HG03139 (cell line): ENCODE data around the gene OR2AE1.
"Not testable (repeated sequence)": the region's sequence is repeated elsewhere in the genome, so short reads cannot be mapped to it uniquely, and the experiment has no call there.

Experiments
- ATAC-seq: cut with Tn5 transposase; IDR thresholded peaks from one replicate; pipeline ENCODE4 v1.9.1; 2021; ENCODE audit not compliant: unreplicated experiment

The OR2AE1 gene, protein sequence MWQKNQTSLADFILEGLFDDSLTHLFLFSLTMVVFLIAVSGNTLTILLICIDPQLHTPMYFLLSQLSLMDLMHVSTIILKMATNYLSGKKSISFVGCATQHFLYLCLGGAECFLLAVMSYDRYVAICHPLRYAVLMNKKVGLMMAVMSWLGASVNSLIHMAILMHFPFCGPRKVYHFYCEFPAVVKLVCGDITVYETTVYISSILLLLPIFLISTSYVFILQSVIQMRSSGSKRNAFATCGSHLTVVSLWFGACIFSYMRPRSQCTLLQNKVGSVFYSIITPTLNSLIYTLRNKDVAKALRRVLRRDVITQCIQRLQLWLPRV

GRCh38 chr7:99876933-99877332, at the start of gene OR2AE1:
Gene OR2AE1 (minus strand): TSS chr7:99877033. CDS start chr7:99877033, 0 bp downstream.
- ATAC-seq, result no peak

DNA sequence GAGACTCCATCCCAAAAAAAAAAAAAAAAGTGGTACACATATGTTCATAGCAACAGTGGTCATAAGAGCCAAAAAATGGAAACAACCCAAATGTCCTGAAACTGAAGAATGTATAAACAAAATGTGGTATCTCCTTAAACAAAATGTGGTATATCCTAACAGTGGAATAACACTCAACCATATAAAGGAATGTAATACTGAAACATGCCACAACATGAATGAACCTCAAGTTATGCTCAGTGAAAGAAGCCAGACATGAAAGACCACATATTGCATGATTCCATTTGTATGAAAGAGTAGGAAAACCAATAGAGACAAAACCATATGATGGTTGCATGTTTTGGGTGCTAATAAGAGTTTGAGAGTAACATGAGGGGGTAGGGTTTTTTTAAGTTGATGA, 49.5 kb upstream of the OR2AE1 start:
- ATAC-seq, result no peak

- ATAC-seq, result no peak
Observed at GRCh38 chr7:99923200-99923599, 46.4 kb upstream of the OR2AE1 start.

DNA sequence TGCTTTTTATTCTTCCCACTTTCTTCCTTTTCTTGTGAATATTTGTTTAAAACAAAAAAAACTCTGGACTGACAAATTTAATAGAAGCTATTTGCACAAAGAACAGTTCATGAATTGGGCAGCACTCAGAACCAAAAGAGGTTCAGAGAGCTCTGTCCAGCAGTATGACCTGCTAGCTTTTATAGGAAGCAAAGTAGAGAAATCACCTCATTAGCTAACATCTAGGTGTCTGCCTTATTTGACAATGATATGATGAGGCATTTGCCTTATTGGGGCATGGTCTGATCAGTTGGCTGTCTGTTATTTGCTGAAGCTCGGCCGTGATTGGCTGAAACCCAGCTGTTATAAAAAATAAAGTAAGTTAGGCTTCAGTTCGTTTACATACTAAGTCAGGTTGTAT, 43.3 kb upstream of the OR2AE1 start:
- no peak for ATAC-seq

- ATAC-seq, result no peak
Observed at GRCh38 chr7:99919814-99920112, 42.9 kb upstream of the OR2AE1 start.

DNA sequence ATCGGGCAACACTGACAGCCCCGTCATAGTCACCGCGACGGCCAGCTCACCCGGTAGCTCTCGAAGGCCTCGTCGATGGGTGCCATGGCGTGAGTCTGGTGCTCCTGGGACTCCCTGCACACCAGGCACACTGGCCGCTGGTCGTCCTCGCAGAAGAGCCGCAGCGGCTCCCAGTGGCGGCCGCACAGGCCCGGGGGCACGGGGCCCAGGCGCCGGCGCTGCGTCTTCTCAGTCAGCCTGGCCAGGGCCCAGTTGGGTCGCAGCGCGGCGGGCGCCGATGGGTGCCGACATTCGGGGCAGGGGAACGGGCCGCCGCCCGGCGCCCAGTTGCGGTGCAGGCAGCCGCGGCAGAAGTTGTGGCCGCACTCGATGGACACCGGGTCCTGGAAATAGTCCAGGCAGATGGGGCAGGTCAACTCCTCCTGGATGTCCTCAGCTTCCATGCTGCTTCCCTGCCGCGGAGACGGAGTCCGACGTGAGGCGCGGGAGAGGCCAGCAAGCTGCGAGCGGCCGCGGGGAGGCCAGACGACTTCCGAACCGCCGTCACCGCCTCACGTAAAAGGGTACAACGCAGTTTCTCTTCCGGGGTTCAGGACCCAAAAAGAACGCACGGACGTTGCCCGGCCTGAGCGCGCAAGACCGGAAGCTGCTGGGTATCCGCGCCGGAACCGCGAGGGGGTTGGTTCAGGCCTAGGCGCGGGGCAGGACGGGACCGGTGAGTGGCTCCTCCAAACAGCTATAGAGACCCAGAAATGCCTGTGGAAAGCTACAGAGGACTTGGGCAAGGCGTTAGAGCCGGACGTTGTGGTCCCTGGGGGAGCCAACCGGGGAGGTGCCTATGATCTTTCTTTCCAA, 42.4 kb upstream of the OR2AE1 start, which contains the start of gene TRIM4:
TSS of gene TRIM4 (minus strand) at position 572 of the 855 bp plus-strand sequence. CDS start at position 443, 129 bp downstream.
- peak; percentile 85 for ATAC-seq

GRCh38 chr7:99910976-99911375, 34.1 kb upstream of the OR2AE1 start:
- no peak for ATAC-seq

GRCh38 chr7:99901581-99901980, 24.7 kb upstream of the OR2AE1 start:
- no peak for ATAC-seq

DNA sequence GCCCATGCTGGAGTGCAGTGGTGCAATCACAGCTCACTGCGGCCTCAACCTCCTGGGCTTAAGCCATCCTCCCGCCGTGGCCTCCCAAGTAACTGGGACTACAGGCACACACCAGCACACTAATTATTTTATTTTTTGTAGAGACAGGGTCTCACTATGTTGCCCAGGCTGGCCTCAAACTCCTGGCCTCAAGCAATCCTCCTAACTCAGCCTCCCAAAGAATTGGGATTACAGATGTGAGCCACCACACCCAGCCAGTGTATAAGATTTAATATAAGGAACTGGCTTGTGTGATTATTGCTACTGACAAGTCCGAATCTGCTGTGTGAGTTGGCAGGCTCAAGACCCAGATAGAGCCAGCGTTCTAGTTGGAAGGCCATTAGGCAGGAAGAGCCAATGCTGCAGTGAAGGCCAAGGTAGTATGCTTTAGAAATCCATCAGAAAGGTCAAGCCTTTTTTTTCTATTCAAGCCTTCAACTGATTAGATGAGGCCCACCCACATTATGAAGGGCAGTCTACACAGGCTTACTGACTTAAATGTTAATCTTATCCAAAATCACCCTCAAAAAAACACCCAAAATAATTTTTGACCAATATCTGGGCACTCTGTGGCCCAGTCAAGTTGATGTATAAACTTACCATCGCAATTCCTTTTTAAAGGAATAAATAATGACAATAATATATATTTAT, 23.1 kb upstream of the OR2AE1 start:
- ATAC-seq, result no peak

DNA sequence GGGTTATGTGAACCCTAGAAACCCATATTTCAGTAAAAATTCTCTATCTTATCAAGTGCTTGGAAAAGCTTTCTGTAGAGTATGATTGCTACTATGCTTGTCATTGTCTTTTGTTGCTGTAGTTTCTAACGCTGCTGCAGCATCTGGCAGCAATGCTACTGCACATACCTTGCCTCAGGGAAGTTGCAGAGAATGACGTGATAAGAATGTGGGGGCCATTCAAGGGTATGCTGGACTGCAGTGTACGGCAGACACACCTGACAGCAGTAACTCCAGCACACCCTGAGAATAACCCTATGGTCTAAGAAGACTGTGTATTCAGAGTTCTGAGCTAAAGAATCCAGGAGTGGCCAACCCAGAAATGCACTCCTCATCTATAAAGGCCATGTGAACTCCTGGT, 22.0 kb upstream of the OR2AE1 start:
- no peak for ATAC-seq

GRCh38 chr7:99898023-99898357, 21.2 kb upstream of the OR2AE1 start:
- no peak for ATAC-seq

DNA sequence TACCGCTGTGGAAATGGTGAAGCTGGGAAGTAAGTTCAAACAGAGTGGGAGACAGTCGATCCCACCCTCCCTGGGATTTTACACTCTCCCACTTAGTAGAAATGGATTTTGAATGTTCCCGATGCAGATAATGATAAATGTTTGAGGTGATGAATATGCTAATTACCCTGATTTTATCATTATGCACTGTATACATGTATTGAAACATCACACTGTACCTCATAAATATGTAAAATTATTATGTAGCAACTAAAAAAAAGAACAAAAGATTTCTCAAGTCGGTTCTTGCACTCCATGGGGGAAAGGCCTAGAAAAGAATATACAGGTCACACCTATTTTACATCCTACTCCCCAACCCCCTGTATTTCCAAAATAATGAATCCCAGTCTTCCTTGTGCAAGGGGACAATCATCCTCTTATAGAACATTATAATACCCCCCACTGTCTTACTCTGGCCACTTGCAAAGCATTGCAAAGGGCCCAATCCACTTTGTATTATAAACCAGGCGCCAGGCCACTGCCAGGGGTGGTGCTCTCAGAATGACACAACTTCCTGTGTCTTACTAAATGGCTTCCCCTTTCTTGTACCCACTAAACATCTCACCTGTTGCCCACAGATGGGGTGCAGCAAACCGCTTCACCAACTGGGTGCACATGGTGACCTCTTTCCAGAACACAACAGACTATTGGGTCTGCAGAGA, 20.6 kb upstream of the OR2AE1 start:
- no peak for ATAC-seq

- ATAC-seq, result no peak
Observed at GRCh38 chr7:99894738-99895137, 17.9 kb upstream of the OR2AE1 start.

DNA sequence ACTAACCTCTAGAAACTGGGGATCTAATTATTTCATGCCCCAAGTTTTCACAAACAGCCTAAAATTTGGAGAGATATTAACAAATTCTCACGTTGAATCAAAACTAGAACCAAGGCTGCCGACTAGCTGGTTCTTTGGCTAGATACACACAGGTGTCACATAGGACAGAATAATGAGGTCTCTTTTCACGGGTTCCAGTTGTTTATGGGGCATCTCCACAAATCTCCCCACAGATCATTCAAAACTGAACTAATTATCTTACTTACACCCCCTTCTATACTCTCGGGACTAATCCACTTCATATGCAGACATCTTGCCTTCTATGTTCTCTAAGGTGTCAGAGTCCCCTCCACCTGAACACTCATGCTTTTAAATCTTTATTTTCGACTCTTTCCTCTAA, 16.4 kb upstream of the OR2AE1 start:
- ATAC-seq, result no peak

GRCh38 chr7:99890348-99890747, 13.5 kb upstream of the OR2AE1 start:
- ATAC-seq, result not testable (repeated sequence)

DNA sequence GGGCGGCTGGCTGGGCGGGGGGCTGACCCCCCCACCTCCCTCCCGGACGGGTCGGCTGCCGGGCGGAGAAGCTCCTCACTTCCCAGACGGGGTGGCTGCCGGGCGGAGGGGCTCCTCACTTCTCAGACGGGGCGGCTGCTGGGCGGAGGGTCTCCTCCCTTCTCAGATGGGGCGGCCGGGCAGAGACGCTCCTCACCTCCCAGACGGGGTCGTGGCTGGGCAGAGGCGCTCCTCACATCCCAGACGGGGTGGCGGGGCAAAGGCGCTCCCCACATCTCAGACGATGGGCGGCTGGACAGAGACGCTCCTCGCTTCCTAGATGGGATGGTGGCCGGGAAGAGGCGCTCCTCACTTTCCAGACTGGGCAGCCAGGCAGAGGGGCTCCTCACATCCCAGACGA, 11.5 kb upstream of the OR2AE1 start:
- ATAC-seq, result not testable (repeated sequence)

GRCh38 chr7:99881370-99881769, 4.5 kb upstream of the OR2AE1 start:
- no peak for ATAC-seq

DNA sequence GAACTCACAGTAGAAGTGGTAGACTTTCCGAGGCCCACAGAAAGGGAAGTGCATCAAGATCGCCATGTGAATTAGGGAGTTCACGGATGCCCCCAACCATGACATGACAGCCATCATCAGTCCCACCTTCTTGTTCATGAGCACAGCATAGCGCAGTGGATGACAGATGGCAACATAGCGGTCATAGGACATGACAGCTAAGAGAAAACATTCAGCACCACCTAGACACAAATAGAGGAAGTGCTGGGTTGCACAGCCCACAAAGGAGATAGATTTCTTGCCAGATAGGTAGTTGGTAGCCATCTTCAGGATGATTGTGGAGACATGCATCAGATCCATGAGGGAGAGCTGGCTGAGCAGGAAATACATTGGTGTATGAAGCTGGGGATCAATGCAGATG, 342 bp downstream of the OR2AE1 start:
- ATAC-seq, result no peak

DNA sequence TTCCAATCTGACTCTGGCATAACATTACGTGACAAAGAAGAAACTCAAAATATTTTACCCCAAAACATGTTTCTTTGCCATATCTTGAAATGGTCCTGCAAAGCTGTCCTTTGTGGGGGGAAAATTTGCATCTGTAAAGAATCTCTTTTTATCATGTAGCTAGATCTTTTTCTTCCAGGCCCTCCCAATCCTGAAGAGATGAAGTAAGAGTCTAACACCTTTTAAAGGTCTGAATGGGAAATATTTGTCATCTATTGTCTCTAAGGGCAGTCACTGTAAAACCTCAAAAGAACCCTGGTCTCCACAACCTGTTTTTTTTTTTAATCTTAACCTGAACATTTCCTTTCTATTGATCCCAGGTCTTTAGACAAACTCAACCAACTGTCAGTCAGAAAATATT, 8.6 kb downstream of the OR2AE1 start:
- ATAC-seq, result no peak

- not testable (repeated sequence) for ATAC-seq
Observed at GRCh38 chr7:99867477-99867876, 9.4 kb downstream of the OR2AE1 start.

- ATAC-seq, result no peak
Observed at GRCh38 chr7:99863847-99864440, 12.9 kb downstream of the OR2AE1 start.
